Keratinocyte (primary cell): ENCODE data around the gene BABAM2. TPM values are rescaled to one million over a fixed set of nuclear protein-coding genes. Genes with fewer than 3 reads are reported as not detected.

Experiments
- DNase-seq: peaks from one replicate; pipeline ENCODE4 v3.0.0-alpha.2; 2011; ENCODE audit warnings: low read depth, missing footprints, low spot score
- FAIRE-seq: peaks from 2 replicates; lab custom pipeline; 2011; peaks lifted over from hg19 to GRCh38; lab: Jason Lieb, UNC
- H2AFZ ChIP-seq: 2 replicates; pipeline ENCODE4 v1.6.0; 2012; ENCODE audit warnings: low read length, control low read depth, inconsistent platforms; ENCODE audit not compliant: control insufficient read depth
- H3K27ac ChIP-seq: 2 replicates; pipeline ENCODE4 v1.5.1; 2011; ENCODE audit warnings: low read length; ENCODE audit not compliant: control insufficient read depth, insufficient read depth
- H3K27me3 ChIP-seq: 3 replicates; pipeline ENCODE4 v1.6.0; 2011; ENCODE audit warnings: low read length; ENCODE audit not compliant: control insufficient read depth, insufficient read depth; ENCODE audit errors: extremely low read depth
- H3K36me3 ChIP-seq, 2 experiments: 2 replicates in 1 of 2; 3 replicates in 1 of 2; pipeline ENCODE4 v1.5.1; 2011; ENCODE audit warnings: low read length in 2 of 2, mild to moderate bottlenecking in 1 of 2; ENCODE audit not compliant: control insufficient read depth in 2 of 2, insufficient read depth in 2 of 2; ENCODE audit errors: extremely low read depth in 1 of 2
- H3K4me1 ChIP-seq: 3 replicates; pipeline ENCODE4 v1.5.1; 2011; ENCODE audit warnings: low read length; ENCODE audit not compliant: control insufficient read depth, insufficient read depth; ENCODE audit errors: extremely low read depth
- H3K4me2 ChIP-seq: 3 replicates; pipeline ENCODE4 v1.6.0; 2011; ENCODE audit warnings: low read depth, low read length; ENCODE audit not compliant: control insufficient read depth, insufficient read depth; ENCODE audit errors: extremely low read depth
- H3K4me3 ChIP-seq, 3 experiments: fragments of 200-600 bp in 1 of 3; sonication (generic) in 1 of 3; 2 replicates in 2 of 3; 3 replicates in 1 of 3; pipeline ENCODE4 v1.5.1; 2011 to 2016; ENCODE audit warnings: low read length in 3 of 3, mild to moderate bottlenecking in 3 of 3, control low read depth in 2 of 3, inconsistent platforms in 1 of 3, low read depth in 1 of 3, mixed read lengths in 1 of 3, mixed run types in 1 of 3, moderate library complexity in 1 of 3; ENCODE audit not compliant: control insufficient read depth in 2 of 3, insufficient read depth in 2 of 3; ENCODE audit errors: extremely low read depth in 1 of 3
- H3K79me2 ChIP-seq: 2 replicates; pipeline ENCODE4 v1.6.0; 2012; ENCODE audit warnings: low read length; ENCODE audit not compliant: control insufficient read depth, insufficient read depth
- H3K9ac ChIP-seq: 3 replicates; pipeline ENCODE4 v1.6.0; 2011; ENCODE audit warnings: low read length; ENCODE audit not compliant: control insufficient read depth, insufficient read depth; ENCODE audit errors: extremely low read depth
- H3K9me1 ChIP-seq: 3 replicates; pipeline ENCODE4 v1.6.0; 2011; ENCODE audit warnings: low read length; ENCODE audit not compliant: control insufficient read depth, insufficient read depth; ENCODE audit errors: extremely low read depth
- H3K9me3 ChIP-seq: 2 replicates; pipeline ENCODE4 v1.5.1; 2012; ENCODE audit warnings: low read depth, low read length; ENCODE audit not compliant: control insufficient read depth
- H4K20me1 ChIP-seq: 3 replicates; pipeline ENCODE4 v1.6.0; 2011; ENCODE audit warnings: low read length; ENCODE audit not compliant: control insufficient read depth, insufficient read depth; ENCODE audit errors: extremely low read depth
- EZH2 ChIP-seq: IDR thresholded peaks from one replicate; pipeline ENCODE4 v1.6.1; 2012; ENCODE audit warnings: inconsistent platforms, mild to moderate bottlenecking, low read length, moderate library complexity
- dilution Hi-C: fragments of 300-500 bp; cut with MboI; formaldehyde crosslinking; loops from one replicate; pipeline ENCODE4 v1.7.0; 2020; ENCODE audit warnings: low sequenced_read_pairs; ENCODE audit not compliant: extremely low pct_ligation_motif_present
- polyA plus RNA-seq, 5 experiments: library from polyadenylated mRNA; depleted of rRNA in 3 of 5; stranded (reverse) in 3 of 5; stranded (forward) in 1 of 5; unstranded in 1 of 5; fragments of >200 nt; gene quantifications; 1 replicate in 1 of 5; 2 replicates in 3 of 5; 3 replicates in 1 of 5; pipeline versions ENCODE4 v1.2.1 to v1.2.3, GENCODE V29; 2011 to 2012; ENCODE audit warnings: missing spikeins in 2 of 5, low read depth in 1 of 5, low replicate concordance in 1 of 5
- TF ChIP-seq, protein P1 (sequence below), 3 experiments: IDR thresholded peaks in 1 of 3; conservative IDR thresholded peaks in 1 of 3; optimal IDR thresholded peaks in 1 of 3; 2 replicates in 2 of 3; 3 replicates in 1 of 3; pipeline versions ENCODE3 to v1.5.1; 2011; ENCODE audit warnings: low read length in 3 of 3, mild to moderate bottlenecking in 3 of 3, moderate library complexity in 2 of 3, control low read depth in 1 of 3, inconsistent platforms in 1 of 3; ENCODE audit not compliant: insufficient read depth in 2 of 3; ENCODE audit errors: extremely low read depth in 1 of 3

The BABAM2 gene
- polyA plus RNA-seq, 1 donor (not counting 4 experiments of a cell fraction or from before 2014, with no cell fraction given), result 29.8 TPM

DNA sequence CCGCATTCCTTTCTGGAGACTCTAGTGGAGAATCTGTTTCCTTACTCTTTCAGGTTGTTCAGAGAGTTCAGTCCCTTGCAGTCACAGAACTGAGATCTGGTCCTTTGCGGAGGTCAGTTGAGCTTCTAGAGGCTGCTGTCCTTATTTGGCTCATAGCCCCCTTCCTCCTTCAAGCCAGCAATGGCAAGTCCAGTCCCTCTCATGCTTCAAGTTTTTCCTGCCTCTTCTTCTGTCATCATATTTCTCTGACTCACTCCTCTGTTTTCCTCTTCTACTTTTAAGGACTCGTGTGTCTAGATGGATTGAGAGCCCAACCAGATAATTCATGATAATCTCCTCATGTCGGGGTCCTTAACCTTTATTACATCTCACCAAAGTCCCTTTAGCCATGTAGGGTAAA, 328.6 kb downstream of the BABAM2 start:
- FAIRE-seq (no peak), DNase-seq (no peak)
- TF ChIP-seq EZH2, result no peak
- TF ChIP-seq, protein P1, sequence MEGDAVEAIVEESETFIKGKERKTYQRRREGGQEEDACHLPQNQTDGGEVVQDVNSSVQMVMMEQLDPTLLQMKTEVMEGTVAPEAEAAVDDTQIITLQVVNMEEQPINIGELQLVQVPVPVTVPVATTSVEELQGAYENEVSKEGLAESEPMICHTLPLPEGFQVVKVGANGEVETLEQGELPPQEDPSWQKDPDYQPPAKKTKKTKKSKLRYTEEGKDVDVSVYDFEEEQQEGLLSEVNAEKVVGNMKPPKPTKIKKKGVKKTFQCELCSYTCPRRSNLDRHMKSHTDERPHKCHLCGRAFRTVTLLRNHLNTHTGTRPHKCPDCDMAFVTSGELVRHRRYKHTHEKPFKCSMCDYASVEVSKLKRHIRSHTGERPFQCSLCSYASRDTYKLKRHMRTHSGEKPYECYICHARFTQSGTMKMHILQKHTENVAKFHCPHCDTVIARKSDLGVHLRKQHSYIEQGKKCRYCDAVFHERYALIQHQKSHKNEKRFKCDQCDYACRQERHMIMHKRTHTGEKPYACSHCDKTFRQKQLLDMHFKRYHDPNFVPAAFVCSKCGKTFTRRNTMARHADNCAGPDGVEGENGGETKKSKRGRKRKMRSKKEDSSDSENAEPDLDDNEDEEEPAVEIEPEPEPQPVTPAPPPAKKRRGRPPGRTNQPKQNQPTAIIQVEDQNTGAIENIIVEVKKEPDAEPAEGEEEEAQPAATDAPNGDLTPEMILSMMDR (optimal IDR thresholded peaks at IDR 0.05 in 1 of 3, IDR thresholded peaks at IDR 0.05 in 1 of 3, conservative IDR thresholded peaks at IDR 0.05 in 1 of 3; ENCODE audit: extremely low read depth in 1 of 3, insufficient read depth in 2 of 3, low read length in 3 of 3), result no peak
- H3K9ac ChIP-seq, result no peak overlapping the region
- dilution Hi-C loops, result no loop called here
- H3K9me1 ChIP-seq, result no peaks in the 10 kb centered on the region
- no peaks in the 10 kb centered on the region for H3K4me1 ChIP-seq
- H4K20me1 ChIP-seq, result no peaks in the 10 kb centered on the region
- no peaks in the 10 kb centered on the region for H3K79me2 ChIP-seq
- H3K27me3 ChIP-seq, result no peaks in the 10 kb centered on the region
- H3K4me2 ChIP-seq, result no peak overlapping the region
- H3K27ac ChIP-seq, result no peak overlapping the region
- no peak overlapping the region for H3K4me3 ChIP-seq
- no peaks in the 10 kb centered on the region for H3K36me3 ChIP-seq
- H3K9me3 ChIP-seq, result no peaks in the 10 kb centered on the region
- H2AFZ ChIP-seq, result no peak overlapping the region

DNA sequence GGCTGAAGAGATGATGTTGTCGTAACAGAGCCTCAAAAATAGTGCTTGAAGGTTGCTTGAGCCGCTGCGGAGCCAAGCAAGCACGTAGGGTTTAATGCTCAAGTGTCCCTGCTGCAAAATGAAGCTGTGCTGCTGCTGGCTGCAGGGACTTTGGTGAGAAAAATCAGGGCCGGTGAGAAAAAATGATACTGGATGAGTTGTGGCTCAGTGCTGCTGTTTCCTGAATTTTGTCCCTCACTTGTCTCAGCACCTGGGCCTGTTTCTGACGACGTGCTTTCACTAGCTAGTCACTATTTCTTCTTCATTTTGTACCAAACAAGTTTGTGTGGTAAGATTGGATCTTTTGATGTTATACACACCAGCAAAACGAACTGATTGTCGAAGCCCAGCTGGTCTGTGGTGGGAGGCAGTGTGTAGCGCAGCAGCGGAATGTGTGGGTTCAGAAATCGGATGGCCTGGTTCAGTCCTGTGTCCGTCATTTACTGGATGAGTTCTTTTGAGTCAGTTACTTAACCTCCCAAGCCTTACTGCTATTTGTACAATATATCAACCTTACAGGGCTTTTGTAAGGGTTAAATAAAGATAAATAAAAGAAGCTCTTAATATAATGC, 329.3 kb downstream of the BABAM2 start:
- FAIRE-seq (no peak), DNase-seq (no peak)
- H3K9me3 ChIP-seq, result no peaks in the 10 kb centered on the region
- no peaks in the 10 kb centered on the region for H3K27me3 ChIP-seq
- H3K79me2 ChIP-seq, result no peaks in the 10 kb centered on the region
- H3K4me3 ChIP-seq, result no peak overlapping the region
- H3K9ac ChIP-seq, result no peak overlapping the region
- no peaks in the 10 kb centered on the region for H3K4me1 ChIP-seq
- H3K27ac ChIP-seq, result no peak overlapping the region
- no peak for TF ChIP-seq EZH2
- TF ChIP-seq, protein P1 (optimal IDR thresholded peaks at IDR 0.05 in 1 of 3, IDR thresholded peaks at IDR 0.05 in 1 of 3, conservative IDR thresholded peaks at IDR 0.05 in 1 of 3; ENCODE audit: extremely low read depth in 1 of 3, insufficient read depth in 2 of 3, low read length in 3 of 3), result no peak
- dilution Hi-C loops, result no loop called here
- no peaks in the 10 kb centered on the region for H3K36me3 ChIP-seq
- no peaks in the 10 kb centered on the region for H3K9me1 ChIP-seq
- H3K4me2 ChIP-seq, result no peak overlapping the region
- H4K20me1 ChIP-seq, result no peaks in the 10 kb centered on the region
- H2AFZ ChIP-seq, result no peak overlapping the region
